ENCODE results near the gene FXYD7.

Gene FXYD7

GRCh38 chr19:35199481-35199880 lies 56.4 kb downstream of the FXYD7 start:
- DNase-seq (ENCODE audit: low spot score), result no peak

- no peak for DNase-seq (ENCODE audit: low spot score)
Observed at GRCh38 chr19:35202722-35203688, 60.0 kb downstream of the FXYD7 start.
